Upper lobe of right lung (tissue), 1 donor: ENCODE measurements around the gene MLIP. TPM values are rescaled to one million over a fixed set of nuclear protein-coding genes. Genes with fewer than 3 reads are reported as not detected.

Experiments
- ATAC-seq: fragments of 200-7000 bp; cut with Tn5 transposase; one replicate; pipeline ENCODE4 v1.9.1; 2020; ENCODE audit warnings: mild to moderate bottlenecking, moderate library complexity
- DNase-seq: peaks from one replicate; pipeline ENCODE4 v3.0.0-alpha.2; 2020
- H3K27ac ChIP-seq: fragments of 200-600 bp; one replicate; pipeline ENCODE4 v1.8.0; 2022
- H3K27me3 ChIP-seq: fragments of 200-600 bp; one replicate; pipeline ENCODE4 v1.8.0; 2022; ENCODE audit warnings: mild to moderate bottlenecking
- H3K36me3 ChIP-seq: fragments of 200-600 bp; one replicate; pipeline ENCODE4 v1.8.0; 2022
- H3K4me1 ChIP-seq: fragments of 200-600 bp; one replicate; pipeline ENCODE4 v1.8.0; 2022
- H3K4me3 ChIP-seq: fragments of 200-600 bp; one replicate; pipeline ENCODE4 v1.8.0; 2022; ENCODE audit warnings: mild to moderate bottlenecking
- H3K9me3 ChIP-seq: fragments of 200-600 bp; one replicate; pipeline ENCODE4 v1.8.0; 2022
- intact Hi-C: fragments of 100-400 bp; cut with DNase I; formaldehyde crosslinking; loops from one replicate; pipeline ENCODE4 v1.11.0; 2022
- long read RNA-seq: library from polyadenylated mRNA; unstranded; transcript quantifications from one replicate; pipeline ENCODE4 v2.0.0, GENCODE V29; 2021
- total RNA-seq: library from RNA; stranded (reverse); fragmentation: NEBNext Ultra II Directional; extraction: Animal tissue kit (Norgen Biotek cat#: 25700); gene quantifications from one replicate; pipeline ENCODE4 v1.2.1, GENCODE V29; 2021
- TF ChIP-seq, protein P1 (sequence below): fragments of 200-600 bp; IDR thresholded peaks from one replicate; pipeline ENCODE4 v1.8.0; 2022; ENCODE audit warnings: antibody characterized with exemption
- donor health status: DM: no; HTN: yes; CAD: no; lungs with severe emphysema.

Gene MLIP
- 0.20 TPM for total RNA-seq
- long read RNA-seq: 0 reads

GRCh38 chr6:54111341-54112045 lies at the start of gene MLIP:
TSS of gene MLIP (plus strand) at chr6:54111443. CDS start at chr6:54111480, 37 bp downstream.
- Histone ChIP-seq H3K4me3 (no peak within 1 kb of the TSS), H3K27me3 (no peaks in the 10 kb centered on the region), H3K27ac (no peak within 1 kb of the TSS), H3K9me3 (no peaks in the 10 kb centered on the region), H3K36me3 (no peaks in the 10 kb centered on the region), H3K4me1 (no peaks in the 10 kb centered on the region)
- intact Hi-C loops: no loop called here
- TF ChIP-seq, protein P1, sequence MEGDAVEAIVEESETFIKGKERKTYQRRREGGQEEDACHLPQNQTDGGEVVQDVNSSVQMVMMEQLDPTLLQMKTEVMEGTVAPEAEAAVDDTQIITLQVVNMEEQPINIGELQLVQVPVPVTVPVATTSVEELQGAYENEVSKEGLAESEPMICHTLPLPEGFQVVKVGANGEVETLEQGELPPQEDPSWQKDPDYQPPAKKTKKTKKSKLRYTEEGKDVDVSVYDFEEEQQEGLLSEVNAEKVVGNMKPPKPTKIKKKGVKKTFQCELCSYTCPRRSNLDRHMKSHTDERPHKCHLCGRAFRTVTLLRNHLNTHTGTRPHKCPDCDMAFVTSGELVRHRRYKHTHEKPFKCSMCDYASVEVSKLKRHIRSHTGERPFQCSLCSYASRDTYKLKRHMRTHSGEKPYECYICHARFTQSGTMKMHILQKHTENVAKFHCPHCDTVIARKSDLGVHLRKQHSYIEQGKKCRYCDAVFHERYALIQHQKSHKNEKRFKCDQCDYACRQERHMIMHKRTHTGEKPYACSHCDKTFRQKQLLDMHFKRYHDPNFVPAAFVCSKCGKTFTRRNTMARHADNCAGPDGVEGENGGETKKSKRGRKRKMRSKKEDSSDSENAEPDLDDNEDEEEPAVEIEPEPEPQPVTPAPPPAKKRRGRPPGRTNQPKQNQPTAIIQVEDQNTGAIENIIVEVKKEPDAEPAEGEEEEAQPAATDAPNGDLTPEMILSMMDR: no peak
- DNase-seq (no peak), ATAC-seq (no peak)

GRCh38 chr6:54063228-54063539 lies 48.1 kb upstream of the MLIP start:
- Histone ChIP-seq H3K4me3 (no peak overlapping the region), H3K9me3 (no peaks in the 10 kb centered on the region), H3K27ac (no peak overlapping the region), H3K36me3 (no peaks in the 10 kb centered on the region), H3K4me1 (no peaks in the 10 kb centered on the region), H3K27me3 (no peaks in the 10 kb centered on the region)
- intact Hi-C loops: no loop called here
- no peak for DNase-seq
- no peak for ATAC-seq
- TF ChIP-seq, protein P1: no peak

DNA sequence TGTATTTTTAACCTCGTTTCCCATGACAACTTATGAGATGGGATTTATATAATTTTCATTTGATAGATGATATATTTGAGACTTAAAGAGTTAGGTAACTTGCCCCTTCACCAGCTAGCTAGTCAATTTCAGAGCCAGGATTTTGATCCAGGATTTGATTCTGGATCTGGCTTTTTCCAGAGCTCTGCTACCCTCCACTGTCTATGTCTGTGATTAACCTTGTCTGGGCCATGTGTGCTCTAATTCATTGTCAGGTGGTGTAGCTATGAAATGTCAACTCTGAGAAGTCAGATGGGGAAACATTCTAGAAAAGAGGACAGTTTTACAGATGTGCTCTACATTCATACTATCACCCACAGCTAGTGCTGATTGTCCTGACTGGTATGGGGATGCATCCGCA lies 42.5 kb upstream of the MLIP start:
- TF ChIP-seq, protein P1: no peak
- ATAC-seq: no peak
- intact Hi-C loops: no loop called here
- H3K4me3 ChIP-seq: no peak overlapping the region
- no peaks in the 10 kb centered on the region for H3K36me3 ChIP-seq
- no peaks in the 10 kb centered on the region for H3K27me3 ChIP-seq
- H3K9me3 ChIP-seq: no peaks in the 10 kb centered on the region
- H3K27ac ChIP-seq: no peak overlapping the region
- no peaks in the 10 kb centered on the region for H3K4me1 ChIP-seq
- no peak for DNase-seq

GRCh38 chr6:54070025-54070424 lies 41.2 kb upstream of the MLIP start:
- no peaks in the 10 kb centered on the region for H3K36me3 ChIP-seq
- TF ChIP-seq, protein P1: no peak
- H3K4me3 ChIP-seq: peak overlapping the region; percentile 32
- H3K9me3 ChIP-seq: no peaks in the 10 kb centered on the region
- H3K4me1 ChIP-seq: no peaks in the 10 kb centered on the region
- peak overlapping the region; percentile 24 for H3K27ac ChIP-seq
- DNase-seq (no peak), ATAC-seq (no peak)
- H3K27me3 ChIP-seq: no peaks in the 10 kb centered on the region
- intact Hi-C loops: no loop called here

DNA sequence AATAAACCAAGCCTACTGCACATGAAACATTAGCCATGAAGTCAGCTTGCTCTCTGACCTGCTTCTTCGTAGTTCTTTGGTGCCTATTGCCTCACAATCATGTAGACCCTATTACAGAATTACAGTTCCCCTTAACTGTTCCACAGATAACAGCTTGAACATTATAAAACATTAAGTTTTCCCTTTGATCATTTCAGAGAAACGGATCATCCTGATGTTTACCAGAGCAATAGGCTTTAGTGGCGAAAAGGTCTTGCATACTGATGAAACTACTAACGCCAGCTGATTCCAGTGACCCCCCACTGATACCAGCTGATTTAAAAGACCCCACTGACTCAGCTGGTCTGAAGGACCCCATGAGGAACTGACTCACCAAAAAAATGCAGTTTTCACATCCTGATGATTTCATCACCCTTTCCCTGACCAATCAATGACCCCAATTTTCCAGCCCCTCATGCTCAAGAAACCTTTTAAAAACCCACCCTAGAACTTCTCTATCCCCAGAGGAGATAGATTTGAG lies 39.4 kb upstream of the MLIP start:
- DNase-seq (no peak), ATAC-seq (no peak)
- intact Hi-C loops: no loop called here
- H3K4me3 ChIP-seq: no peak overlapping the region
- TF ChIP-seq, protein P1: no peak
- no peaks in the 10 kb centered on the region for H3K9me3 ChIP-seq
- H3K27me3 ChIP-seq: no peaks in the 10 kb centered on the region
- no peaks in the 10 kb centered on the region for H3K4me1 ChIP-seq
- H3K27ac ChIP-seq: no peak overlapping the region
- no peaks in the 10 kb centered on the region for H3K36me3 ChIP-seq
